ENCODE results near the gene ST3GAL4.

ST3GAL4 gene

DNA sequence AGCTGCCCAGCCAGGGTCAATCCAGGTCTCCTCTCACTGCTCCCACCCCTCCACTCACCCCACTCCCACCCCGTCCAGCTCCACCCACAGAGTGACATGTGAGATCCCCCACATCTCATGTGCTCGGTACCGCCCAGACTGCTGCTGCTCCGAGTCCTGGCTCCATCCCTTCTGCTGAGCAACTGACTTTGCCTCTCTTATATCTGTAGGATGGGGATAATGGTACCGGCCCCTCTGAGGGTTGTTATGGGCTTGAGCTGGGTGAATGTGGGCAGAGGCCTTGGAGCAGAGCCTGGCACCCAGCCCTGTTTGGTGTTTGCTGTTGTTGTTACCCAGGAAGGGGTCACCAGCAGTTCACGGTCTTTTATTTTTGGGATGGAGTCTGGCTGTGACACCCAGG is 77.0 kb downstream of the ST3GAL4 start:
- Histone ChIP-seq H3K4me3 (ENCODE audit: low read length, poor library complexity, severe bottlenecking) (no peak overlapping the region), H3K9me3 (ENCODE audit: insufficient read depth, low read depth, low read length) (no peaks in the 10 kb centered on the region), H3K9ac (ENCODE audit: low read depth, low read length, poor library complexity, severe bottlenecking) (no peak overlapping the region), H4K20me1 (ENCODE audit: insufficient read depth, low read length, poor library complexity, severe bottlenecking) (no peaks in the 10 kb centered on the region), H3K79me2 (ENCODE audit: insufficient read depth, low read length) (no peaks in the 10 kb centered on the region), H3K36me3 (ENCODE audit: insufficient read depth, low read length) (no peaks in the 10 kb centered on the region; the same call in 1 of the 2 replicates), H3K4me2 (ENCODE audit: low read depth, low read length, poor library complexity, severe bottlenecking) (no peak overlapping the region), H3K27me3 (ENCODE audit: insufficient read depth, low read length, poor library complexity, severe bottlenecking) (no peaks in the 10 kb centered on the region), H3F3A (ENCODE audit: low read depth) (no peaks in the 10 kb centered on the region), H2AFZ (ENCODE audit: low read length) (no peak overlapping the region), H3K9me2 (replicated peaks; ENCODE audit: low read depth, low read length) (no peaks in the 10 kb centered on the region), H3K4me1 (ENCODE audit: insufficient read depth, low read length, poor library complexity, severe bottlenecking) (peaks cover 49% of the 10 kb centered on the region)
- TF ChIP-seq, protein P1, sequence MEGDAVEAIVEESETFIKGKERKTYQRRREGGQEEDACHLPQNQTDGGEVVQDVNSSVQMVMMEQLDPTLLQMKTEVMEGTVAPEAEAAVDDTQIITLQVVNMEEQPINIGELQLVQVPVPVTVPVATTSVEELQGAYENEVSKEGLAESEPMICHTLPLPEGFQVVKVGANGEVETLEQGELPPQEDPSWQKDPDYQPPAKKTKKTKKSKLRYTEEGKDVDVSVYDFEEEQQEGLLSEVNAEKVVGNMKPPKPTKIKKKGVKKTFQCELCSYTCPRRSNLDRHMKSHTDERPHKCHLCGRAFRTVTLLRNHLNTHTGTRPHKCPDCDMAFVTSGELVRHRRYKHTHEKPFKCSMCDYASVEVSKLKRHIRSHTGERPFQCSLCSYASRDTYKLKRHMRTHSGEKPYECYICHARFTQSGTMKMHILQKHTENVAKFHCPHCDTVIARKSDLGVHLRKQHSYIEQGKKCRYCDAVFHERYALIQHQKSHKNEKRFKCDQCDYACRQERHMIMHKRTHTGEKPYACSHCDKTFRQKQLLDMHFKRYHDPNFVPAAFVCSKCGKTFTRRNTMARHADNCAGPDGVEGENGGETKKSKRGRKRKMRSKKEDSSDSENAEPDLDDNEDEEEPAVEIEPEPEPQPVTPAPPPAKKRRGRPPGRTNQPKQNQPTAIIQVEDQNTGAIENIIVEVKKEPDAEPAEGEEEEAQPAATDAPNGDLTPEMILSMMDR (conservative IDR thresholded peaks at IDR 0.05; ENCODE audit: low read length): no peak
- no peak for TF ChIP-seq EZH2phosphoT487 (IDR thresholded peaks at IDR 0.05; ENCODE audit: borderline replicate concordance)

DNA sequence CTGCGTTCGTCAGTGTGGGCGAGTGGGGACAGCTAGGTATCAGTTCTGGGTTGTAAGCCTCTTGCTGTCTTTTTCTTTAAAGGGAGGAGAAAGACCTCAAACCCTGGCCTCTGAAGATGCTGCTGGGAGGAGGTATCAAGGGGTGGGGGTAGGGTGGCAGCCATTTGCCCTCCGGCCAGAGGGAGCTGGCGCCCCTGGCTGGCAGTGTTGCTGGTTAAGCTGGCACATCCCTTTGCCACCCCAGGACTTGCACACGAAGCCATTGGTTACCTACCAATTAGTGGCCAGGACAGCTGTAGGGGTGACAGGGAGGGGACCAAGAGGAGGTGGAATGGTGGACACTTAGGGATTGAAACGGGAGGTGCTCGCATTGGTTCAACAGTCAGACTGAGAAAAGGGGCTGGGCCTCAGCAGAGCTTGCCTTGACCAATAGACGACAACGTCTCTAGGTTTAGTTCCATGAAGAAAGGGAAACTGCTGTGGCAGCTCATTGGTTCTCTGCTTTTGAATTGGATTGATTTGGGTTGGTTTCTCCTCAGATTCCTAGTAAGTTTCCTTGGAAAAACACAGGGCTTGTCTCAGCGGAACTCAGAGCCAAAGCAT is 77.9 kb downstream of the ST3GAL4 start:
- no peaks in the 10 kb centered on the region for H3K9me2 ChIP-seq (replicated peaks; ENCODE audit: low read depth, low read length)
- no peaks in the 10 kb centered on the region for H3K9me3 ChIP-seq (ENCODE audit: insufficient read depth, low read depth, low read length)
- H3K4me1 ChIP-seq (ENCODE audit: insufficient read depth, low read length, poor library complexity, severe bottlenecking): peaks cover 41% of the 10 kb centered on the region
- H4K20me1 ChIP-seq (ENCODE audit: insufficient read depth, low read length, poor library complexity, severe bottlenecking): no peaks in the 10 kb centered on the region
- no peaks in the 10 kb centered on the region for H3K79me2 ChIP-seq (ENCODE audit: insufficient read depth, low read length)
- no peak for TF ChIP-seq EZH2phosphoT487 (IDR thresholded peaks at IDR 0.05; ENCODE audit: borderline replicate concordance)
- TF ChIP-seq, protein P1 (conservative IDR thresholded peaks at IDR 0.05; ENCODE audit: low read length): no peak
- no peak overlapping the region for H3K9ac ChIP-seq (ENCODE audit: low read depth, low read length, poor library complexity, severe bottlenecking)
- no peaks in the 10 kb centered on the region for H3K27me3 ChIP-seq (ENCODE audit: insufficient read depth, low read length, poor library complexity, severe bottlenecking)
- no peak overlapping the region for H3K4me3 ChIP-seq (ENCODE audit: low read length, poor library complexity, severe bottlenecking)
- H3F3A ChIP-seq (ENCODE audit: low read depth): no peaks in the 10 kb centered on the region
- no peaks in the 10 kb centered on the region; the same call in 1 of the 2 replicates for H3K36me3 ChIP-seq (ENCODE audit: insufficient read depth, low read length)
- H3K4me2 ChIP-seq (ENCODE audit: low read depth, low read length, poor library complexity, severe bottlenecking): no peak overlapping the region
- no peak overlapping the region for H2AFZ ChIP-seq (ENCODE audit: low read length)

DNA sequence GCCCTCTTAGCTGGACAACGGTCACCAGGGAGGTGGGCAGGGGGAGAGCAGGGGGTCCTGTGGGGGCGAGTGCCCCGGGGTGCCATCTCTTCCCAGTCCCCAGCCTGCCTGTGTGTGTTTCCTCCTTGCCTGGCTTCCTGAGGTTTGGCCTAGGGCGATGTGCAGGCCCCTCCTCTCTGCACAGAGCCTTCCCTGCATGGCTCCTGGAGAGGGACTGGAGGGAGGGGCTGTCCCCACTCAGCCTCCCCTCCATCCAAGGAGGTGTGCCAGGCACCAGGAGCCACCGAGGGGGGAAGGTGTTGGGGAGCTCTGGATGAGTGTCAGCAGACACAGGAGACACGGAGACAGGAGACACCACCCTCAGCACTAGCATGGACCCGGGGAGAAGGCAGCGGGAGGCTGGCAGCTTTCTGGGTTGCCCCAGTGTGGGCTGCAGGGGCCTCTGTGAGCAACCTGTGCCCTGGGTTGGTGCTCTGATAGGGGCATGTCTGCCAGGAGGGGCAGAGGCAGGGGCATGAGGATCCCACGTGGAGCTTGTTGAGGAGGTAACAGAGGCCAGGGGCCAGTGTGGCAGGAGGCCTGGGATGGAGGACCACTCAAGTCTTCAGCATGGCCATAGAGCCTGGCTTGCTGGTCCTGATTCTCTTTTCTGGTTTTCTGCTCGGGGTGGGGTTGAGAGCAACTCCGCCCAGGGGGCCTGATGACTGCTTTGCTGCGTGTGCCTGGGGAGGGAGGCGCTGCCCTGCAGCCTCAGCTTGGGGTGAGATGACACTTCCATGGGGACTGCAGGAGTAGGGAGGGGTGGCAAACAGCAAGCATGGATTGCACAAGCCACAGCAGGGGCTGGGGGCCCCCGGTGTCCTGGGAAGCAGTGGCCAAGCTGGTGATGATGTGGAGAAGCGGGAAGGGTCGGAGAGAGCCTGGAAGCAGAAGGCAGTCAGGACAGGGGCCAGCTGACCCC is 78.8 kb downstream of the ST3GAL4 start:
- Histone ChIP-seq H3K79me2 (ENCODE audit: insufficient read depth, low read length) (no peaks in the 10 kb centered on the region), H2AFZ (ENCODE audit: low read length) (no peak overlapping the region), H3K4me1 (ENCODE audit: insufficient read depth, low read length, poor library complexity, severe bottlenecking) (peaks cover 33% of the 10 kb centered on the region), H3K9me2 (replicated peaks; ENCODE audit: low read depth, low read length) (no peaks in the 10 kb centered on the region), H3K4me2 (ENCODE audit: low read depth, low read length, poor library complexity, severe bottlenecking) (no peak overlapping the region), H3F3A (ENCODE audit: low read depth) (no peaks in the 10 kb centered on the region), H3K4me3 (ENCODE audit: low read length, poor library complexity, severe bottlenecking) (no peak overlapping the region), H3K9me3 (ENCODE audit: insufficient read depth, low read depth, low read length) (no peaks in the 10 kb centered on the region), H3K36me3 (ENCODE audit: insufficient read depth, low read length) (no peaks in the 10 kb centered on the region; the same call in 1 of the 2 replicates), H3K27me3 (ENCODE audit: insufficient read depth, low read length, poor library complexity, severe bottlenecking) (no peaks in the 10 kb centered on the region), H4K20me1 (ENCODE audit: insufficient read depth, low read length, poor library complexity, severe bottlenecking) (no peaks in the 10 kb centered on the region), H3K9ac (ENCODE audit: low read depth, low read length, poor library complexity, severe bottlenecking) (no peak overlapping the region)
- TF ChIP-seq EZH2phosphoT487 (IDR thresholded peaks at IDR 0.05; ENCODE audit: borderline replicate concordance): no peak
- TF ChIP-seq, protein P1 (conservative IDR thresholded peaks at IDR 0.05; ENCODE audit: low read length): no peak
